IMR-90 (cell line): ENCODE measurements around the gene CACUL1. TPM values are rescaled to one million over a fixed set of nuclear protein-coding genes. Genes with fewer than 3 reads are reported as not detected.

Experiments
- ATAC-seq: fragments of 200-7000 bp; cut with Tn5 transposase; 2 replicates; pipeline ENCODE4 v1.9.1; 2020; ENCODE audit warnings: low read depth, mild to moderate bottlenecking, moderate library complexity
- BruUV-seq: library from RNA; stranded (reverse); fragments of 400-500 nt; replicated peaks from 2 replicates; lab custom pipeline; 2021; lab: Mats Ljungman, UMichigan
- CTCF ChIA-PET: fragments of 300-600 bp; formaldehyde crosslinking; extraction: SDS; loops from one replicate; lab custom pipeline; 2021; ENCODE audit warnings: antibody characterized with exemption; lab: Yijun Ruan, JAX
- POLR2A ChIA-PET: fragments of 300-600 bp; sonication (Branson Sonifier 250); formaldehyde crosslinking; loops from one replicate; lab custom pipeline; 2022; ENCODE audit warnings: antibody characterized with exemption; ENCODE audit not compliant: unreplicated experiment; lab: Charles Lee
- DNase-seq: peaks from one replicate; pipeline ENCODE4 v3.0.0; 2013
- H2AFZ ChIP-seq: replicated peaks from 2 replicates; pipeline ENCODE3; 2013; ENCODE audit warnings: low read length, mild to moderate bottlenecking; ENCODE audit not compliant: poor library complexity
- H2AK5ac ChIP-seq: 2 replicates; pipeline ENCODE4 v1.6.1; 2013; ENCODE audit warnings: low read depth, low read length, inconsistent platforms
- H2AK9ac ChIP-seq: replicated peaks from 2 replicates; pipeline ENCODE3; 2013; ENCODE audit warnings: mild to moderate bottlenecking, low read depth, low read length, moderate library complexity; ENCODE audit not compliant: poor library complexity
- H2BK120ac ChIP-seq: 2 replicates; pipeline ENCODE4 v1.6.1; 2013; ENCODE audit warnings: low read depth, low read length, inconsistent platforms
- H2BK15ac ChIP-seq: 3 replicates; pipeline ENCODE4 v1.6.1; 2013; ENCODE audit warnings: low read depth, low read length, inconsistent platforms
- H2BK20ac ChIP-seq: 2 replicates; pipeline ENCODE4 v1.6.1; 2013; ENCODE audit warnings: low read depth, mild to moderate bottlenecking, inconsistent platforms, low read length, moderate library complexity
- H2BK5ac ChIP-seq: 2 replicates; pipeline ENCODE4 v1.6.1; 2013; ENCODE audit warnings: mild to moderate bottlenecking, low read depth, low read length, inconsistent platforms; ENCODE audit not compliant: poor library complexity, severe bottlenecking
- H3K14ac ChIP-seq: replicated peaks from 2 replicates; pipeline ENCODE4 v1.6.1; 2013; ENCODE audit warnings: low read depth, low read length, inconsistent platforms
- H3K18ac ChIP-seq: 2 replicates; pipeline ENCODE4 v1.6.1; 2013; ENCODE audit warnings: low read depth, low read length, control low read depth
- H3K23ac ChIP-seq: 2 replicates; pipeline ENCODE4 v1.6.1; 2013; ENCODE audit warnings: low read depth, low read length, inconsistent platforms
- H3K27ac ChIP-seq: 2 replicates; pipeline ENCODE4 v1.5.1; 2013; ENCODE audit warnings: mild to moderate bottlenecking, control low read depth, low read length; ENCODE audit not compliant: insufficient read depth
- H3K27me3 ChIP-seq: 2 replicates; pipeline ENCODE4 v1.6.1; 2013; ENCODE audit warnings: low read length; ENCODE audit not compliant: control insufficient read depth, insufficient read depth
- H3K36me3 ChIP-seq: 2 replicates; pipeline ENCODE4 v1.6.1; 2013; ENCODE audit warnings: low read length, mixed read lengths; ENCODE audit not compliant: control insufficient read depth, insufficient read depth
- H3K4ac ChIP-seq: 2 replicates; pipeline ENCODE4 v1.6.1; 2013; ENCODE audit warnings: low read depth, low read length, inconsistent platforms
- H3K4me1 ChIP-seq: 2 replicates; pipeline ENCODE4 v1.6.1; 2013; ENCODE audit warnings: low read length, mixed read lengths; ENCODE audit not compliant: control insufficient read depth, insufficient read depth
- H3K4me2 ChIP-seq: 2 replicates; pipeline ENCODE4 v1.6.1; 2013; ENCODE audit warnings: low read depth, mild to moderate bottlenecking, control low read depth, low read length, moderate library complexity
- H3K4me3 ChIP-seq: 2 replicates; pipeline ENCODE4 v1.5.1; 2013; ENCODE audit warnings: low read depth, mild to moderate bottlenecking, control low read depth, low read length, moderate library complexity; ENCODE audit not compliant: insufficient read depth
- H3K56ac ChIP-seq: 2 replicates; pipeline ENCODE4 v1.6.1; 2013; ENCODE audit warnings: low read length, inconsistent platforms; ENCODE audit not compliant: insufficient read depth; ENCODE audit errors: extremely low read depth
- H3K79me1 ChIP-seq, 2 experiments: 2 replicates each; pipeline ENCODE4 v1.6.1; 2013; ENCODE audit warnings: low read length in 2 of 2, inconsistent platforms in 1 of 2, low read depth in 1 of 2
- H3K9ac ChIP-seq: 2 replicates; pipeline ENCODE4 v1.6.1; 2013; ENCODE audit warnings: low read depth, low read length, control low read depth
- H3K9me1 ChIP-seq: 2 replicates; pipeline ENCODE4 v1.6.1; 2013; ENCODE audit warnings: low read length, inconsistent platforms; ENCODE audit not compliant: insufficient read depth
- H3K9me3 ChIP-seq: 2 replicates; pipeline ENCODE4 v1.6.1; 2013; ENCODE audit warnings: low read length; ENCODE audit not compliant: control insufficient read depth, insufficient read depth
- H4K20me1 ChIP-seq: 2 replicates; pipeline ENCODE4 v1.6.1; 2013; ENCODE audit warnings: low read length, inconsistent platforms; ENCODE audit not compliant: insufficient read depth
- H4K5ac ChIP-seq: 2 replicates; pipeline ENCODE4 v1.6.1; 2013; ENCODE audit warnings: mild to moderate bottlenecking, low read depth, low read length, control low read depth
- H4K8ac ChIP-seq, 2 experiments: 2 replicates each; pipeline ENCODE4 v1.6.1; 2013; ENCODE audit warnings: low read depth in 2 of 2, low read length in 2 of 2, control low read depth in 1 of 2, inconsistent platforms in 1 of 2
- H4K91ac ChIP-seq: 2 replicates; pipeline ENCODE4 v1.6.1; 2013; ENCODE audit warnings: low read depth, low read length, inconsistent platforms; ENCODE audit not compliant: insufficient read depth
- CEBPB ChIP-seq: IDR thresholded peaks from 2 replicates; pipeline ENCODE4 v1.6.1; 2012; ENCODE audit warnings: low read depth, low read length, improper control_type of control experiment
- MAZ ChIP-seq: IDR thresholded peaks from 2 replicates; pipeline ENCODE4 v1.6.1; 2012; ENCODE audit warnings: low read depth, mild to moderate bottlenecking, low read length, improper control_type of control experiment, moderate library complexity, borderline replicate concordance
- POLR2A ChIP-seq: IDR thresholded peaks from 2 replicates; pipeline ENCODE4 v1.6.1; 2012; ENCODE audit warnings: mild to moderate bottlenecking, low read depth, low read length
- RAD21 ChIP-seq: IDR thresholded peaks from 2 replicates; pipeline ENCODE4 v1.6.1; 2012; ENCODE audit warnings: low read length, improper control_type of control experiment
- WGBS, 2 experiments: methylation state at CpG; one replicate each; pipeline versions ENCODE4 v1.1.5 to v1.1.7; 2013; ENCODE audit warnings: missing lambda C conversion rate in 2 of 2; ENCODE audit not compliant: insufficient read length in 1 of 2; ENCODE audit errors: extremely low coverage in 2 of 2; 5-methylcytosine and 5-hydroxymethylcytosine counted together
- dilution Hi-C: fragments of 300-500 bp; cut with HindIII; formaldehyde crosslinking; loops from one replicate; pipeline ENCODE4 v1.14.3; 2018; ENCODE audit warnings: low sequenced_read_pairs; ENCODE audit not compliant: unreplicated experiment
- in situ Hi-C: fragments of 300-500 bp; cut with MboI; formaldehyde crosslinking; loops from 3 replicates; pipeline ENCODE4 v1.14.3; 2019; ENCODE audit warnings: low sequenced_read_pairs, inconsistent platforms, mixed read lengths
- intact Hi-C: fragments of 100-400 bp; cut with micrococcal nuclease; formaldehyde crosslinking; loops from 2 replicates; pipeline ENCODE4 v1.10.0; 2022
- polyA plus RNA-seq, 3 experiments: library from polyadenylated mRNA; depleted of rRNA; stranded (reverse); fragments of >200 nt; gene quantifications; 2 replicates each; pipeline ENCODE4 v1.2.3, GENCODE V29; 2012; ENCODE audit warnings: low replicate concordance in 1 of 3
- total RNA-seq: library from RNA; depleted of rRNA; stranded (reverse); fragments of >200 nt; gene quantifications from 2 replicates; pipeline ENCODE4 v1.2.3, GENCODE V29; 2012

Gene CACUL1
- total and polyA plus RNA-seq, 2 of the 4 experiments (the other 2 are of a cell fraction): 5.3 to 23.5 TPM

DNA sequence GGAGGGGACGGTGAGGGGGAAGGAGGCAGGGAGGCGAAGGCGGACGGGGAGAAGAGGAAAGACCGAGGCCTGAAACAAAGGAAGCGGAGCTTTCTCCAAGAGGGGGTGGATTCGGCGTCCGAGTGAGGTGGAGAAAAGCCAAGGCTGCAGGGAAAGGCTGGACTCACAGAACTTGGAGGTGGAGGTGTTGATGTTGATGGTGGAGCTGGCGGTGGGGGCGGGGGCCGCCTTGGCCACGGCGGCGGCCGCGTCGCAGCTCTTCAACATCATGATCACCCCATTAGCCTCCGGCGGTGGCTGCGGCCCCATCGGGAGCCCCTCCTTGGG lies 578 bp downstream of the CACUL1 start:
- in situ Hi-C loops (loop anchor here (10.0 kb wide), 1 partner anchor 271 kb away; the partner anchor contains the start of gene NANOS1), dilution Hi-C loops (no loop called here), intact Hi-C loops (loop anchor here (1.0 to 5.0 kb wide), 2 partner anchors 186 to 278 kb away; no protein-coding TSS in a partner anchor)
- Histone ChIP-seq H3K79me1 (peaks cover 4 to 27% of the 10 kb centered on the region in 2 experiments; a peak in 2 of 4 replicates), H3K4me1 (no peaks in the 10 kb centered on the region), H4K20me1 (peaks cover 35% of the 10 kb centered on the region), H3K4ac (peak overlapping the region; percentile 58; the same call in 1 of the 2 replicates), H2AK5ac (peak overlapping the region; percentile 81), H3K27ac (peak overlapping the region; percentile 77), H2BK120ac (peak overlapping the region; percentile 27; the same call in 1 of the 2 replicates), H4K8ac (peak overlapping the region in 1 of 2 experiments; percentile 45; a peak in 1 of 4 replicates), H2BK15ac (no peak overlapping the region), H3K27me3 (0 out of 2 replicates have a peak, but pooled peaks cover 1% of the 10 kb centered on the region), H2BK20ac (no peak overlapping the region), H3K4me3 (peak overlapping the region; percentile 88), H3K14ac (peak overlapping the region; percentile 67; the same call in 1 of the 2 replicates), H3K9me3 (no peaks in the 10 kb centered on the region), H3K56ac (peak overlapping the region; percentile 75; the same call in 1 of the 2 replicates), H2AFZ (peak overlapping the region; percentile 99), H3K23ac (peak overlapping the region; percentile 19; the same call in 1 of the 2 replicates), H2AK9ac (peak overlapping the region; percentile 91), H3K4me2 (peak overlapping the region; percentile 85), H2BK5ac (peak overlapping the region; percentile 67), H3K9me1 (no peaks in the 10 kb centered on the region), H3K9ac (peak overlapping the region; percentile 87), H4K5ac (0 out of 2 replicates have a peak overlapping the region, but pooled peaks have one; percentile 52), H3K18ac (peak overlapping the region; percentile 49; the same call in 1 of the 2 replicates), H4K91ac (peak overlapping the region; percentile 38), H3K36me3 (no peaks in the 10 kb centered on the region)
- TF ChIP-seq RAD21 (no peak), POLR2A (0 out of 2 replicates have a peak, but pooled peaks have one; percentile 11), CEBPB (no peak), MAZ (0 out of 2 replicates have a peak, but pooled peaks have one; percentile 15)
- WGBS, 2 experiments: 3% methylated on average over 6 of the region's 22 CpGs; no CpG with 5 or more reads in 1 of the 2 experiments
- ChIA-PET CTCF (no interaction called here), POLR2A (no interaction called here)
- DNase-seq (no peak), ATAC-seq (peak; percentile 13)
- BruUV-seq: no TSS peak
